RWPE2 (cell line): ENCODE data around the gene APP.

Source experiments
- ATAC-seq: fragments of 200-7000 bp; cut with Tn5 transposase; 3 replicates; pipeline ENCODE4 v1.9.1; 2021; ENCODE audit warnings: low read depth
- DNase-seq: peaks from one replicate; pipeline ENCODE4 v3.0.0-alpha.2; 2020; ENCODE audit warnings: low spot score
- H3K27ac ChIP-seq: fragments of 450-650 bp; 2 replicates; pipeline ENCODE4 v1.5.1; 2017; ENCODE audit warnings: mild to moderate bottlenecking; ENCODE audit not compliant: poor library complexity, severe bottlenecking
- H3K27me3 ChIP-seq: fragments of 250-450 bp; sonication (Bioruptor Pico); 2 replicates; pipeline ENCODE4 v1.5.1; 2021; ENCODE audit warnings: mild to moderate bottlenecking, moderate library complexity; ENCODE audit not compliant: insufficient read depth, poor library complexity, severe bottlenecking
- H3K36me3 ChIP-seq: fragments of 250-450 bp; sonication (Bioruptor Pico); 2 replicates; pipeline ENCODE4 v1.5.1; 2020; ENCODE audit warnings: low read depth, mild to moderate bottlenecking, moderate library complexity
- H3K4me1 ChIP-seq: fragments of 250-450 bp; sonication (Bioruptor Pico); 2 replicates; pipeline ENCODE4 v1.5.1; 2021; ENCODE audit warnings: mild to moderate bottlenecking, moderate library complexity; ENCODE audit not compliant: insufficient read depth, poor library complexity, severe bottlenecking
- H3K4me3 ChIP-seq: fragments of 250-450 bp; sonication (Bioruptor Pico); 2 replicates; pipeline ENCODE4 v1.5.1; 2021; ENCODE audit warnings: mild to moderate bottlenecking, moderate library complexity; ENCODE audit not compliant: severe bottlenecking
- H3K9me3 ChIP-seq: fragments of 250-450 bp; sonication (Bioruptor Pico); 2 replicates; pipeline ENCODE4 v1.5.1; 2021; ENCODE audit warnings: mild to moderate bottlenecking, moderate library complexity; ENCODE audit not compliant: severe bottlenecking
- TF ChIP-seq, protein P1 (sequence below): fragments of 450-650 bp; IDR thresholded peaks from one replicate; pipeline ENCODE4 v1.5.1; 2017; ENCODE audit warnings: mild to moderate bottlenecking, moderate library complexity; ENCODE audit not compliant: poor library complexity, severe bottlenecking

The APP gene

GRCh38 chr21:25858325-25858724, 312.2 kb downstream of the APP start:
- H3K9me3 ChIP-seq = no peaks in the 10 kb centered on the region
- no peak for DNase-seq
- H3K27me3 ChIP-seq = no peaks in the 10 kb centered on the region
- H3K36me3 ChIP-seq = no peaks in the 10 kb centered on the region
- ATAC-seq = no peak
- H3K27ac ChIP-seq = no peak overlapping the region
- H3K4me3 ChIP-seq = no peak overlapping the region
- TF ChIP-seq, protein P1, sequence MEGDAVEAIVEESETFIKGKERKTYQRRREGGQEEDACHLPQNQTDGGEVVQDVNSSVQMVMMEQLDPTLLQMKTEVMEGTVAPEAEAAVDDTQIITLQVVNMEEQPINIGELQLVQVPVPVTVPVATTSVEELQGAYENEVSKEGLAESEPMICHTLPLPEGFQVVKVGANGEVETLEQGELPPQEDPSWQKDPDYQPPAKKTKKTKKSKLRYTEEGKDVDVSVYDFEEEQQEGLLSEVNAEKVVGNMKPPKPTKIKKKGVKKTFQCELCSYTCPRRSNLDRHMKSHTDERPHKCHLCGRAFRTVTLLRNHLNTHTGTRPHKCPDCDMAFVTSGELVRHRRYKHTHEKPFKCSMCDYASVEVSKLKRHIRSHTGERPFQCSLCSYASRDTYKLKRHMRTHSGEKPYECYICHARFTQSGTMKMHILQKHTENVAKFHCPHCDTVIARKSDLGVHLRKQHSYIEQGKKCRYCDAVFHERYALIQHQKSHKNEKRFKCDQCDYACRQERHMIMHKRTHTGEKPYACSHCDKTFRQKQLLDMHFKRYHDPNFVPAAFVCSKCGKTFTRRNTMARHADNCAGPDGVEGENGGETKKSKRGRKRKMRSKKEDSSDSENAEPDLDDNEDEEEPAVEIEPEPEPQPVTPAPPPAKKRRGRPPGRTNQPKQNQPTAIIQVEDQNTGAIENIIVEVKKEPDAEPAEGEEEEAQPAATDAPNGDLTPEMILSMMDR = no peak
- no peaks in the 10 kb centered on the region for H3K4me1 ChIP-seq

- no peaks in the 10 kb centered on the region for H3K4me1 ChIP-seq
- H3K27me3 ChIP-seq = no peaks in the 10 kb centered on the region
- ATAC-seq (no peak), DNase-seq (no peak)
- no peak overlapping the region for H3K27ac ChIP-seq
- H3K36me3 ChIP-seq = no peaks in the 10 kb centered on the region
- TF ChIP-seq, protein P1 = no peak
- H3K4me3 ChIP-seq = no peak overlapping the region
- no peaks in the 10 kb centered on the region for H3K9me3 ChIP-seq
Measured at GRCh38 chr21:25857308-25858074, 313.1 kb downstream of the APP start.

DNA sequence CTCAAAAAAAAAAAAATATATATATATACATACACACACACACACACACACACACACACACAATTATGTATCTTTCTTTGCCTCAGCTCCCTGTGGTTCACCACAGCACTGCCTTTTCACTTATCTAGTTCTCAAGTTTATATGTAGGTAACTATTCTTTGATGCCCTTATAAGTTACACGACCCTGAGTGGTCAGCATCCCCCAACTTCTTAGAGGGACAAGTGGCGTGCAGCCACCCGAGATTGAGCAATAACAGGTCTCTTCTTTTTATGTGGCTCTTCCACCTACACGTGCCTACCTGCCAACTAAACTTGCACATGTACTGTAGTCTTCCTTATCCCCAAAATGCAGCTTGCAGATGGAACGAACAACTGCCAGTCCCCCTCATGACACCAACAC, 315.0 kb downstream of the APP start:
- no peak overlapping the region for H3K4me3 ChIP-seq
- no peaks in the 10 kb centered on the region for H3K27me3 ChIP-seq
- DNase-seq (no peak), ATAC-seq (no peak)
- TF ChIP-seq, protein P1 = no peak
- H3K27ac ChIP-seq = no peak overlapping the region
- no peaks in the 10 kb centered on the region for H3K4me1 ChIP-seq
- H3K9me3 ChIP-seq = no peaks in the 10 kb centered on the region
- H3K36me3 ChIP-seq = no peaks in the 10 kb centered on the region

DNA sequence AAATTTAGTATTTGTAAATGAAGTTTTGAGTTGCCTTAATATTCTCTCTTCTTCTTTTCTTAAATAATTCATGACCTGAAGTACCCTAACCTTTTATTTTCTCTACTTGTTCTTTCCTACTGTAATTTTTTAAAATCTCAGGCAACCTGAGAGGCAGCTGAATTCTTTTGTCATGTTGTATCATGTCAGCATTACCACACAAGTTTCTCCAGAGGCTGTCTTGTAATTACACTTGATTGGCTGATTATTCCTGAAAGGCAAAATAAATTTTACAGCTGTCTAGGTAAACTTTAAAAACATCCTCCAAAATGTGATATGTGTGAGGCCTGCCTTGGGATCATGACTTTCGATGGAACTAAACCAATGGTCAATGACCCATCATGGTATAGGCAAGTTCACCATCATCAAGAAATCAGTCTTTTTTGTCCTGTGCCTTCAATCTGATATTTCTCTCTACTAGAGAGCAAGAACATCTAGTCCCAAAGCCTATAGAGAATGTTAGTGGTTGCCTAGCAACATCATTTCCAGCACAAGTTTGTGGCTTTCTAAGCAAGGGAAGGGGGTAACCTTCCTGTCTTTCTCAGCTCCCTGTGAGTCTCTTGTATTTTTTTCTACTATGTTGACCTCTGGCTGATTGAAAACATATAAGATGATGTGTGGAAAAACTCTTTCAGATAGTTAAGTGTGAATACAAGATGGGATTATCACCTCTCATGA, 320.3 kb downstream of the APP start:
- H3K4me3 ChIP-seq = no peak overlapping the region
- TF ChIP-seq, protein P1 = no peak
- ATAC-seq = no peak
- H3K4me1 ChIP-seq = no peaks in the 10 kb centered on the region
- H3K36me3 ChIP-seq = no peaks in the 10 kb centered on the region
- no peak for DNase-seq
- H3K9me3 ChIP-seq = no peaks in the 10 kb centered on the region
- no peaks in the 10 kb centered on the region for H3K27me3 ChIP-seq
- no peak overlapping the region for H3K27ac ChIP-seq

GRCh38 chr21:25848309-25848708, 322.3 kb downstream of the APP start:
- Histone ChIP-seq H3K4me3 (no peak overlapping the region), H3K9me3 (no peaks in the 10 kb centered on the region), H3K36me3 (no peaks in the 10 kb centered on the region), H3K4me1 (no peaks in the 10 kb centered on the region), H3K27me3 (no peaks in the 10 kb centered on the region), H3K27ac (no peak overlapping the region)
- no peak for DNase-seq
- no peak for ATAC-seq
- TF ChIP-seq, protein P1 = no peak
